Measurements from ENCODE around the gene SMARCA2.

The SMARCA2 gene

GRCh38 chr9:2161661-2162060 is 146.5 kb downstream of the SMARCA2 start:
- H3K9ac ChIP-seq (ENCODE audit: low read depth, low read length, poor library complexity, severe bottlenecking): no peak overlapping the region

GRCh38 chr9:2163231-2163885 is 148.2 kb downstream of the SMARCA2 start:
- Histone ChIP-seq H3K36me3 (ENCODE audit: insufficient read depth, low read length) (peaks cover 52% of the 10 kb centered on the region), H2AFZ (ENCODE audit: low read length) (no peak overlapping the region), H3K79me2 (ENCODE audit: insufficient read depth, low read length) (peaks cover 27% of the 10 kb centered on the region), H3K9ac (ENCODE audit: low read depth, low read length, poor library complexity, severe bottlenecking) (no peak overlapping the region), H3K27me3 (ENCODE audit: insufficient read depth, low read length, poor library complexity, severe bottlenecking) (no peaks in the 10 kb centered on the region), H3K4me2 (ENCODE audit: low read depth, low read length, poor library complexity, severe bottlenecking) (no peak overlapping the region), H3K4me3 (ENCODE audit: low read length, poor library complexity, severe bottlenecking) (no peak overlapping the region), H3K4me1 (ENCODE audit: insufficient read depth, low read length, poor library complexity, severe bottlenecking) (peaks cover 21% of the 10 kb centered on the region), H3K9me3 (ENCODE audit: insufficient read depth, low read depth, low read length) (no peaks in the 10 kb centered on the region), H4K20me1 (ENCODE audit: insufficient read depth, low read length, poor library complexity, severe bottlenecking) (no peaks in the 10 kb centered on the region), H3K9me2 (replicated peaks; ENCODE audit: low read depth, low read length) (no peaks in the 10 kb centered on the region), H3F3A (ENCODE audit: low read depth) (no peaks in the 10 kb centered on the region)
- TF ChIP-seq CTCF (conservative IDR thresholded peaks at IDR 0.05; ENCODE audit: low read length): no peak
- no peak for TF ChIP-seq EZH2phosphoT487 (IDR thresholded peaks at IDR 0.05; ENCODE audit: borderline replicate concordance)

More at GRCh38 chr9:2161661-2162060, 146.5 kb downstream of the SMARCA2 start:
- Histone ChIP-seq H2AFZ (ENCODE audit: low read length) (no peak overlapping the region), H3K4me3 (ENCODE audit: low read length, poor library complexity, severe bottlenecking) (no peak overlapping the region), H3K27me3 (ENCODE audit: insufficient read depth, low read length, poor library complexity, severe bottlenecking) (no peaks in the 10 kb centered on the region), H3K4me1 (ENCODE audit: insufficient read depth, low read length, poor library complexity, severe bottlenecking) (peaks cover 35% of the 10 kb centered on the region), H3F3A (ENCODE audit: low read depth) (no peaks in the 10 kb centered on the region), H3K9me3 (ENCODE audit: insufficient read depth, low read depth, low read length) (no peaks in the 10 kb centered on the region), H4K20me1 (ENCODE audit: insufficient read depth, low read length, poor library complexity, severe bottlenecking) (no peaks in the 10 kb centered on the region), H3K36me3 (ENCODE audit: insufficient read depth, low read length) (peaks cover 42% of the 10 kb centered on the region), H3K79me2 (ENCODE audit: insufficient read depth, low read length) (peaks cover 43% of the 10 kb centered on the region), H3K9me2 (replicated peaks; ENCODE audit: low read depth, low read length) (no peaks in the 10 kb centered on the region), H3K4me2 (ENCODE audit: low read depth, low read length, poor library complexity, severe bottlenecking) (no peak overlapping the region)
- TF ChIP-seq EZH2phosphoT487 (IDR thresholded peaks at IDR 0.05; ENCODE audit: borderline replicate concordance) (no peak), CTCF (conservative IDR thresholded peaks at IDR 0.05; ENCODE audit: low read length) (no peak)

GRCh38 chr9:2164268-2164667 is 149.1 kb downstream of the SMARCA2 start:
- H3K9ac ChIP-seq (ENCODE audit: low read depth, low read length, poor library complexity, severe bottlenecking): no peak overlapping the region
- TF ChIP-seq CTCF (conservative IDR thresholded peaks at IDR 0.05; ENCODE audit: low read length) (no peak), EZH2phosphoT487 (IDR thresholded peaks at IDR 0.05; ENCODE audit: borderline replicate concordance) (no peak)
- H3F3A ChIP-seq (ENCODE audit: low read depth): no peaks in the 10 kb centered on the region
- peaks cover 59% of the 10 kb centered on the region for H3K36me3 ChIP-seq (ENCODE audit: insufficient read depth, low read length)
- H4K20me1 ChIP-seq (ENCODE audit: insufficient read depth, low read length, poor library complexity, severe bottlenecking): no peaks in the 10 kb centered on the region
- no peaks in the 10 kb centered on the region for H3K9me2 ChIP-seq (replicated peaks; ENCODE audit: low read depth, low read length)
- H3K79me2 ChIP-seq (ENCODE audit: insufficient read depth, low read length): peaks cover 19% of the 10 kb centered on the region
- H3K4me3 ChIP-seq (ENCODE audit: low read length, poor library complexity, severe bottlenecking): no peak overlapping the region
- peaks cover 12% of the 10 kb centered on the region for H3K4me1 ChIP-seq (ENCODE audit: insufficient read depth, low read length, poor library complexity, severe bottlenecking)
- H3K27me3 ChIP-seq (ENCODE audit: insufficient read depth, low read length, poor library complexity, severe bottlenecking): no peaks in the 10 kb centered on the region
- no peak overlapping the region for H3K4me2 ChIP-seq (ENCODE audit: low read depth, low read length, poor library complexity, severe bottlenecking)
- no peak overlapping the region for H2AFZ ChIP-seq (ENCODE audit: low read length)
- H3K9me3 ChIP-seq (ENCODE audit: insufficient read depth, low read depth, low read length): no peaks in the 10 kb centered on the region
